B cell (primary cell): Measurements from ENCODE around the gene SNAP29. TPM values are rescaled to one million over a fixed set of nuclear protein-coding genes. Genes with fewer than 3 reads are reported as not detected.

ENCODE experiments used
- ATAC-seq: fragments of 200-7000 bp; cut with Tn5 transposase; one replicate; pipeline ENCODE4 v1.10.0; 2021; ENCODE audit warnings: low read depth, mild to moderate bottlenecking, moderate number of reproducible peaks, moderate library complexity
- CTCF ChIA-PET: fragments of 350-600 bp; sonication (Branson Sonifier 250); formaldehyde crosslinking; loops from one replicate; lab custom pipeline; 2021; ENCODE audit warnings: antibody characterized with exemption, inconsistent platforms; lab: Charles Lee
- POLR2A ChIA-PET: fragments of 350-600 bp; sonication (Branson Sonifier 250); formaldehyde crosslinking; loops from one replicate; lab custom pipeline; 2021; ENCODE audit warnings: antibody characterized with exemption; lab: Charles Lee
- DNase-seq: peaks from one replicate; pipeline ENCODE4 v3.0.0; 2013
- H2AFZ ChIP-seq: 2 replicates; pipeline ENCODE4 v1.6.1; 2012; ENCODE audit warnings: mild to moderate bottlenecking, low read depth, low read length; ENCODE audit not compliant: insufficient read depth, poor library complexity, severe bottlenecking
- H3K27ac ChIP-seq, 2 donors: 1 replicate in 1 of 2; 2 replicates in 1 of 2; pipeline ENCODE4 v1.5.1; 2012 to 2013; ENCODE audit warnings: low read length in 2 of 2, mild to moderate bottlenecking in 2 of 2, moderate library complexity in 1 of 2
- H3K27me3 ChIP-seq, 4 experiments: fragments of 200-600 bp in 1 of 4; sonication (generic) in 1 of 4; replicated peaks in 1 of 4; 1 replicate in 2 of 4; 2 replicates in 2 of 4; pipeline versions ENCODE4 v1.6.1 to v1.7.0; 2013 to 2016; ENCODE audit warnings: low read length in 3 of 4, mild to moderate bottlenecking in 2 of 4, mixed read lengths in 1 of 4, moderate library complexity in 1 of 4; ENCODE audit not compliant: insufficient read depth in 4 of 4, control insufficient read depth in 3 of 4; ENCODE audit errors: control extremely low read depth in 1 of 4
- H3K36me3 ChIP-seq, 2 experiments: replicated peaks in 1 of 2; 1 replicate in 1 of 2; 2 replicates in 1 of 2; pipeline versions ENCODE4 v1.6.1 to v1.7.1; 2013; ENCODE audit warnings: low read length in 1 of 2; ENCODE audit not compliant: insufficient read depth in 2 of 2, control insufficient read depth in 1 of 2; ENCODE audit errors: control extremely low read depth in 1 of 2, extremely low read depth in 1 of 2
- H3K4me1 ChIP-seq, 2 donors: fragments of 200-600 bp in 1 of 2; sonication (generic) in 1 of 2; 1 replicate in 1 of 2; 2 replicates in 1 of 2; pipeline versions ENCODE4 v1.5.1 to v1.6.1; 2013 to 2017; ENCODE audit warnings: low read length in 2 of 2; ENCODE audit not compliant: control insufficient read depth in 2 of 2, insufficient read depth in 2 of 2
- H3K4me2 ChIP-seq: replicated peaks from 2 replicates; pipeline ENCODE3; 2012; ENCODE audit warnings: mild to moderate bottlenecking, low read depth, low read length; ENCODE audit not compliant: poor library complexity, severe bottlenecking
- H3K4me3 ChIP-seq, 5 experiments: fragments of 200-600 bp in 1 of 5; sonication (generic) in 1 of 5; 1 replicate in 3 of 5; 2 replicates in 2 of 5; pipeline versions ENCODE4 v1.5.1 to v1.7.0; 2011 to 2016; ENCODE audit warnings: low read length in 4 of 5, mild to moderate bottlenecking in 4 of 5, low read depth in 2 of 5, control low read depth in 1 of 5, moderate library complexity in 1 of 5; ENCODE audit not compliant: insufficient read depth in 1 of 5; ENCODE audit errors: control extremely low read depth in 1 of 5, extremely low read depth in 1 of 5
- H3K79me2 ChIP-seq: fragments of 200-600 bp; sonication (generic); one replicate; pipeline ENCODE4 v1.6.0; 2016; ENCODE audit warnings: low read length; ENCODE audit not compliant: control insufficient read depth, insufficient read depth
- H3K9ac ChIP-seq: fragments of 200-600 bp; sonication (generic); 2 replicates; pipeline ENCODE4 v1.6.1; 2017; ENCODE audit warnings: mild to moderate bottlenecking, low read length, moderate library complexity
- H3K9me3 ChIP-seq, 3 donors: one replicate each; pipeline versions ENCODE4 v1.6.1 to v1.7.1; 2013; ENCODE audit warnings: low read length in 2 of 3; ENCODE audit not compliant: control insufficient read depth in 2 of 3, insufficient read depth in 1 of 3; ENCODE audit errors: control extremely low read depth in 1 of 3
- H4K20me1 ChIP-seq: 2 replicates; pipeline ENCODE4 v1.6.0; 2012; ENCODE audit warnings: mild to moderate bottlenecking, low read length; ENCODE audit not compliant: insufficient read depth, control insufficient read depth, poor library complexity, severe bottlenecking
- H3K27ac Mint-ChIP-seq: one replicate; pipeline ENCODE4 v1.8.0; 2021; ENCODE audit warnings: mixed read lengths
- H3K27me3 Mint-ChIP-seq: one replicate; pipeline ENCODE4 v1.8.0; 2021; ENCODE audit warnings: mixed read lengths
- H3K4me1 Mint-ChIP-seq: one replicate; pipeline ENCODE4 v1.8.0; 2021; ENCODE audit warnings: mixed read lengths
- H3K4me3 Mint-ChIP-seq: one replicate; pipeline ENCODE4 v1.8.0; 2021; ENCODE audit warnings: mixed read lengths
- H3K9me3 Mint-ChIP-seq: one replicate; pipeline ENCODE4 v1.8.0; 2022; ENCODE audit warnings: mixed read lengths; ENCODE audit not compliant: insufficient read depth
- CTCF ChIP-seq: fragments of 200-600 bp; IDR thresholded peaks from one replicate; pipeline ENCODE4 v1.8.0; 2022; ENCODE audit warnings: antibody characterized with exemption, mild to moderate bottlenecking
- EZH2 ChIP-seq: IDR thresholded peaks from 2 replicates; pipeline ENCODE4 v1.6.1; 2012; ENCODE audit warnings: borderline replicate concordance, low read depth, mild to moderate bottlenecking, moderate library complexity, low read length; ENCODE audit not compliant: insufficient read depth, poor library complexity, severe bottlenecking
- WGBS: methylation state at CpG from one replicate; pipeline ENCODE4 v1.1.5; 2013; ENCODE audit warnings: missing lambda C conversion rate; ENCODE audit not compliant: insufficient coverage; 5-methylcytosine and 5-hydroxymethylcytosine counted together
- intact Hi-C: fragments of 100-400 bp; cut with micrococcal nuclease; formaldehyde crosslinking; loops from one replicate; pipeline ENCODE4 v1.10.0; 2022
- polyA plus RNA-seq: library from polyadenylated mRNA; depleted of rRNA; stranded (reverse); fragments of >200 nt; gene quantifications from 2 replicates; pipeline ENCODE4 v1.2.3, GENCODE V29; 2012
- total RNA-seq, 2 donors: library from RNA; stranded (reverse); fragments of 120-200 nt in 1 of 2; gene quantifications; 1 replicate in 1 of 2; 2 replicates in 1 of 2; pipeline versions ENCODE4 v1.2.3 to v1.2.4, GENCODE V29; 2013 to 2022

The SNAP29 gene
- total and polyA plus RNA-seq, 2 donors (not counting 1 experiment from before 2014, with no cell fraction given), result 13.4 to 17.4 TPM

GRCh38 chr22:20937031-20937793 lies 78.4 kb downstream of the SNAP29 start:
- CTCF ChIA-PET, result interaction anchor here (0.9 to 1.2 kb wide), 2 partner anchors 15 to 51 kb away, joined by 3 read pairs; no protein-coding TSS in a partner anchor
- Histone ChIP-seq H3K27ac (peak overlapping the region in 1 of 2 donors; percentile 9), H3K36me3 (peaks cover 9 to 41% of the 10 kb centered on the region in 2 experiments), H3K4me1 (peaks cover 13 to 19% of the 10 kb centered on the region in 2 donors), H3K9me3 (no peaks in the 10 kb centered on the region), H3K9ac (no peak overlapping the region), H3K4me2 (peak overlapping the region; percentile 16), H4K20me1 (peaks cover 82% of the 10 kb centered on the region), H3K27me3 (no peaks in the 10 kb centered on the region), H3K79me2 (peaks cover 98% of the 10 kb centered on the region), H2AFZ (no peak overlapping the region), H3K4me3 (no peak overlapping the region)
- DNase-seq, result no peak
- no peaks in the 10 kb centered on the region for H3K27me3 Mint-ChIP-seq
- intact Hi-C loops, result no loop called here
- ATAC-seq, result no peak
- peak overlapping the region; percentile 46 for H3K4me3 Mint-ChIP-seq
- H3K27ac Mint-ChIP-seq, result no peak overlapping the region
- WGBS, result 86% methylated on average over 10 of the region's 12 CpGs
- H3K9me3 Mint-ChIP-seq, result no peaks in the 10 kb centered on the region
- H3K4me1 Mint-ChIP-seq, result peaks cover 66% of the 10 kb centered on the region
- no peak for TF ChIP-seq EZH2
- TF ChIP-seq CTCF, result no peak
- POLR2A ChIA-PET, result interaction anchor here (0.5 kb wide), 1 partner anchor 426 kb away, joined by 5 read pairs; no protein-coding TSS in a partner anchor
